ENCODE results near the gene NCAM2.

DNA sequence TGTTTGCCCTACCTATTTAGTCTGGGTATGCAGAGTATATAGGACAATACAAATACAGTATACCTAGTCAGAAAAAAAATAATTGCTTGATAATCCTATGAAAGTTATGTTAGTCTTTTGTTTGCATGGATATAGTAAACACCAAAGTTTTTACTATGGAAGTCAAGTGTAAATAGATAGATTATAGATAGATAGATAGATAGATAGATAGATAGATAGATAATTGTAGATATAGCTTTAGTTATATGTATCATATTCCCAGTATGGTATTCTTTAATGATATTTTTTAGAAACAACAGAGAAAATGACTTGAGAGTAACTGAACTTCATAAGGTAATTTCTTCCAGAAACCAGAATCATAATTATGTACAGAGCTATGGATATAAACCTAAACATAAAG, 158.2 kb downstream of the NCAM2 start:
- TF ChIP-seq POLR2A (IDR thresholded peaks at IDR 0.05; ENCODE audit: low read depth, low read length): no peak
- TF ChIP-seq POLR2AphosphoS5 (IDR thresholded peaks at IDR 0.05; ENCODE audit: low read depth, low read length): no peak
- TF ChIP-seq TAF1 (IDR thresholded peaks at IDR 0.05; ENCODE audit: low read depth, low read length): no peak
- TF ChIP-seq POU2F2 (IDR thresholded peaks at IDR 0.05; ENCODE audit: low read depth, low read length): no peak

Data from GM12891 (cell line).